Prostate gland (tissue), 2 donors: ENCODE measurements around the gene BCKDK.

ENCODE experiments used
- CTCF ChIP-seq, 4 experiments: fragments of 200-600 bp in 2 of 4; fragments of 450-650 bp in 2 of 4; sonication (generic) in 2 of 4; IDR thresholded peaks; 1 replicate in 3 of 4; 2 replicates in 1 of 4; pipeline ENCODE4 v1.5.1; 2016 to 2019; ENCODE audit warnings: antibody characterized with exemption in 4 of 4, mild to moderate bottlenecking in 2 of 4, moderate library complexity in 2 of 4
- POLR2A ChIP-seq: fragments of 450-650 bp; IDR thresholded peaks from one replicate; pipeline ENCODE4 v1.6.1; 2016; ENCODE audit warnings: antibody characterized with exemption, mild to moderate bottlenecking
- POLR2AphosphoS5 ChIP-seq: sonication (generic); formaldehyde crosslinking; IDR thresholded peaks from one replicate; pipeline ENCODE4 v1.6.1; 2017; ENCODE audit warnings: antibody characterized with exemption

GRCh38 chr16:31071861-31072260, 36.3 kb upstream of the BCKDK start:
- TF ChIP-seq POLR2AphosphoS5 (no peak), CTCF (IDR thresholded peaks at IDR 0.05) (no peak), POLR2A (no peak)
